HepG2 (cell line): ENCODE measurements around the gene DDX6.

Source experiments
- NRL ChIP-seq: sonication (generic); formaldehyde crosslinking; IDR thresholded peaks from 2 replicates; pipeline ENCODE4 v1.5.0; 2020; ENCODE audit warnings: missing genetic modification reagents, mild to moderate bottlenecking, moderate library complexity, borderline replicate concordance
- PCBP1 ChIP-seq: fragments of 200-400 bp; formaldehyde crosslinking; IDR thresholded peaks from 2 replicates; pipeline ENCODE4 v1.6.1; 2017; ENCODE audit warnings: mild to moderate bottlenecking, low read depth, low read length, borderline replicate concordance
- POLR2AphosphoS5 ChIP-seq: IDR thresholded peaks from 2 replicates; pipeline ENCODE4 v1.6.1; 2012; ENCODE audit warnings: low read depth, low read length
- SAFB2 ChIP-seq: sonication (generic); formaldehyde crosslinking; IDR thresholded peaks from 2 replicates; pipeline ENCODE4 v1.5.1; 2020; ENCODE audit warnings: missing genetic modification reagents, low read depth, mild to moderate bottlenecking, borderline replicate concordance
- ZNF564 ChIP-seq: sonication (generic); formaldehyde crosslinking; IDR thresholded peaks from 2 replicates; pipeline ENCODE4 v1.8.1; 2023; ENCODE audit warnings: mild to moderate bottlenecking, missing genetic modification reagents
- ZNF644 ChIP-seq: IDR thresholded peaks from 2 replicates; pipeline ENCODE4 v1.6.1; 2016; ENCODE audit warnings: low read depth
- TF ChIP-seq, protein P1 (sequence below): sonication (generic); formaldehyde crosslinking; IDR thresholded peaks from 2 replicates; pipeline ENCODE4; 2020; ENCODE audit warnings: missing genetic modification reagents, mild to moderate bottlenecking, borderline replicate concordance
- TF ChIP-seq, protein P2 (sequence below): sonication (generic); formaldehyde crosslinking; IDR thresholded peaks from 2 replicates; pipeline ENCODE4 v1.4.0; 2020; ENCODE audit warnings: missing genetic modification reagents

DNA sequence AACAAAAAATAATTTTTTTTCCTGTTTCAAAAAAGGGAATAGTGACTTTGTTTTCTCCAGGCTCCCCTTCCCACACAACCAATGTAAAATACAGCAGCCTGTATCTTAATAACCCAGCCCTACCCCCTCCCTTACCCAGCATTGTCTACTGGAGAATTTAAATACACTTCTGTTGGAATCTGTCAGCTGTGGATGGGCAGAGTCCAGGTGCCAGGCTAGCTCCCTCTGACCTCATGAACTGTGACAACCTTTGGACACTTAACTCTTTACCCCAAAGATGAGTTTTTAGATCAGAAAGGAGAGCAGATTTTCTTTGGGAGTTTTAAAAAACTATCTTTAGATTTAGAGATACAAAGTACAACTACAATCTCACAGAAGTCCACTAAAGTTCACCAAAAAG lies 42.9 kb downstream of the DDX6 start:
- no peak for TF ChIP-seq SAFB2 (CRISPR knock-in tag)
- no peak for TF ChIP-seq PCBP1
- TF ChIP-seq, protein P1, sequence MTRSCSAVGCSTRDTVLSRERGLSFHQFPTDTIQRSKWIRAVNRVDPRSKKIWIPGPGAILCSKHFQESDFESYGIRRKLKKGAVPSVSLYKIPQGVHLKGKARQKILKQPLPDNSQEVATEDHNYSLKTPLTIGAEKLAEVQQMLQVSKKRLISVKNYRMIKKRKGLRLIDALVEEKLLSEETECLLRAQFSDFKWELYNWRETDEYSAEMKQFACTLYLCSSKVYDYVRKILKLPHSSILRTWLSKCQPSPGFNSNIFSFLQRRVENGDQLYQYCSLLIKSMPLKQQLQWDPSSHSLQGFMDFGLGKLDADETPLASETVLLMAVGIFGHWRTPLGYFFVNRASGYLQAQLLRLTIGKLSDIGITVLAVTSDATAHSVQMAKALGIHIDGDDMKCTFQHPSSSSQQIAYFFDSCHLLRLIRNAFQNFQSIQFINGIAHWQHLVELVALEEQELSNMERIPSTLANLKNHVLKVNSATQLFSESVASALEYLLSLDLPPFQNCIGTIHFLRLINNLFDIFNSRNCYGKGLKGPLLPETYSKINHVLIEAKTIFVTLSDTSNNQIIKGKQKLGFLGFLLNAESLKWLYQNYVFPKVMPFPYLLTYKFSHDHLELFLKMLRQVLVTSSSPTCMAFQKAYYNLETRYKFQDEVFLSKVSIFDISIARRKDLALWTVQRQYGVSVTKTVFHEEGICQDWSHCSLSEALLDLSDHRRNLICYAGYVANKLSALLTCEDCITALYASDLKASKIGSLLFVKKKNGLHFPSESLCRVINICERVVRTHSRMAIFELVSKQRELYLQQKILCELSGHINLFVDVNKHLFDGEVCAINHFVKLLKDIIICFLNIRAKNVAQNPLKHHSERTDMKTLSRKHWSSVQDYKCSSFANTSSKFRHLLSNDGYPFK (CRISPR knock-in tag): no peak
- no peak for TF ChIP-seq NRL (CRISPR knock-in tag)
- TF ChIP-seq ZNF644 (CRISPR knock-in tag): no peak
- no peak for TF ChIP-seq ZNF564 (CRISPR knock-in tag)
- TF ChIP-seq POLR2AphosphoS5: no peak
- TF ChIP-seq, protein P2, sequence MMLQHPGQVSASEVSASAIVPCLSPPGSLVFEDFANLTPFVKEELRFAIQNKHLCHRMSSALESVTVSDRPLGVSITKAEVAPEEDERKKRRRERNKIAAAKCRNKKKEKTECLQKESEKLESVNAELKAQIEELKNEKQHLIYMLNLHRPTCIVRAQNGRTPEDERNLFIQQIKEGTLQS (CRISPR knock-in tag): no peak
